HepG2 (cell line): ENCODE results near the gene SLCO3A1. TPM values are rescaled to one million over a fixed set of nuclear protein-coding genes. Genes with fewer than 3 reads are reported as not detected.

ENCODE experiments used
- ATAC-seq: fragments of 200-7000 bp; cut with Tn5 transposase; 3 replicates; pipeline ENCODE4 v1.9.1; 2020; ENCODE audit warnings: mild to moderate bottlenecking, moderate library complexity
- BruUV-seq: library from RNA; stranded (reverse); fragments of 400-500 nt; replicated peaks from 2 replicates; lab custom pipeline; 2021; lab: Mats Ljungman, UMichigan
- CTCF ChIA-PET: fragments of 300-600 bp; formaldehyde crosslinking; extraction: SDS; loops from one replicate; lab custom pipeline; 2021; ENCODE audit warnings: low total read pairs, inconsistent platforms, low intra/inter-chr PET ratio; lab: Yijun Ruan, JAX
- POLR2A ChIA-PET: fragments of 350-600 bp; sonication (Branson Sonifier 250); formaldehyde crosslinking; loops from one replicate; lab custom pipeline; 2020; ENCODE audit warnings: antibody characterized with exemption, inconsistent platforms; lab: Yijun Ruan, JAX
- DNase-seq: peaks from one replicate; pipeline ENCODE4 v3.0.0-alpha.2; 2015; ENCODE audit warnings: low spot score
- FAIRE-seq: peaks from 3 replicates; lab custom pipeline; 2011; peaks lifted over from hg19 to GRCh38; lab: Jason Lieb, UNC
- H2AFZ ChIP-seq: one replicate; pipeline ENCODE4 v1.6.1; 2011; ENCODE audit warnings: low read length, inconsistent platforms
- H3K27ac ChIP-seq: fragments of 300-600 bp; 3 replicates; pipeline ENCODE4 v1.8.0; 2011; ENCODE audit warnings: mixed run types, mild to moderate bottlenecking, mixed read lengths, low read length, inconsistent platforms; ENCODE audit not compliant: insufficient read depth; ENCODE audit errors: extremely low read length
- H3K27me3 ChIP-seq, 2 experiments: fragments of 200-600 bp in 1 of 2; 2 replicates in 1 of 2; 3 replicates in 1 of 2; pipeline versions ENCODE4 v1.6.0 to v1.8.0; 2011; ENCODE audit warnings: low read length in 2 of 2, mild to moderate bottlenecking in 2 of 2, moderate library complexity in 2 of 2, inconsistent platforms in 1 of 2; ENCODE audit not compliant: insufficient read depth in 2 of 2, control insufficient read depth in 1 of 2
- H3K36me3 ChIP-seq, 2 experiments: fragments of 200-600 bp in 1 of 2; replicated peaks in 1 of 2; 2 replicates in 1 of 2; 3 replicates in 1 of 2; pipeline versions ENCODE4 v1.5.1 to v1.8.0; 2011; ENCODE audit warnings: low read length in 2 of 2, inconsistent platforms in 1 of 2; ENCODE audit not compliant: insufficient read depth in 2 of 2, control insufficient read depth in 1 of 2
- H3K4me1 ChIP-seq: 2 replicates; pipeline ENCODE4 v1.5.1; 2012; ENCODE audit warnings: low read length, inconsistent platforms; ENCODE audit not compliant: insufficient read depth
- H3K4me2 ChIP-seq: 2 replicates; pipeline ENCODE4 v1.6.0; 2011; ENCODE audit warnings: low read depth, low read length, inconsistent platforms
- H3K4me3 ChIP-seq, 3 experiments: fragments of 200-600 bp in 1 of 3; sonication (generic), shearing (Covaris generic) in 1 of 3; replicated peaks in 1 of 3; 2 replicates each; pipeline ENCODE4 v1.5.1; 2011 to 2016; ENCODE audit warnings: low read length in 3 of 3, inconsistent platforms in 2 of 3, low read depth in 2 of 3, mild to moderate bottlenecking in 2 of 3, control low read depth in 1 of 3, mixed read lengths in 1 of 3; ENCODE audit not compliant: insufficient read depth in 1 of 3
- H3K79me2 ChIP-seq: one replicate; pipeline ENCODE4 v1.6.1; 2011; ENCODE audit warnings: low read length, inconsistent platforms; ENCODE audit not compliant: insufficient read depth
- H3K9ac ChIP-seq: 2 replicates; pipeline ENCODE4 v1.6.0; 2011; ENCODE audit warnings: mild to moderate bottlenecking, low read depth, low read length, inconsistent platforms; ENCODE audit not compliant: insufficient read depth
- H3K9me3 ChIP-seq: 2 replicates; pipeline ENCODE4 v1.5.1; 2012; ENCODE audit warnings: mild to moderate bottlenecking, low read length
- H4K20me1 ChIP-seq: 2 replicates; pipeline ENCODE4 v1.6.0; 2011; ENCODE audit warnings: inconsistent platforms, mild to moderate bottlenecking, low read length, moderate library complexity; ENCODE audit not compliant: insufficient read depth
- CCDC6 ChIP-seq: sonication (generic); formaldehyde crosslinking; IDR thresholded peaks from 2 replicates; pipeline ENCODE4 v1.8.1; 2022; ENCODE audit warnings: mild to moderate bottlenecking, missing genetic modification reagents, moderate library complexity
- HNRNPH1 ChIP-seq: fragments of 200-400 bp; formaldehyde crosslinking; optimal IDR thresholded peaks from 2 replicates; pipeline ENCODE3; 2017; ENCODE audit warnings: mild to moderate bottlenecking, low read depth, low read length
- HNRNPLL ChIP-seq: fragments of 200-400 bp; formaldehyde crosslinking; IDR thresholded peaks from 2 replicates; pipeline ENCODE4 v1.6.1; 2017; ENCODE audit warnings: mild to moderate bottlenecking, low read depth, low read length; ENCODE audit not compliant: poor library complexity, severe bottlenecking
- HNRNPUL1 ChIP-seq: fragments of 200-400 bp; formaldehyde crosslinking; IDR thresholded peaks from 2 replicates; pipeline ENCODE4 v1.6.1; 2017; ENCODE audit warnings: low read depth, mild to moderate bottlenecking, low read length, moderate library complexity
- JUN ChIP-seq: sonication (generic); formaldehyde crosslinking; IDR thresholded peaks from 2 replicates; pipeline ENCODE4 v1.4.0; 2020; ENCODE audit warnings: mild to moderate bottlenecking, missing genetic modification reagents
- KDM5A ChIP-seq: fragments of 200-600 bp; sonication (generic); IDR thresholded peaks from 2 replicates; pipeline ENCODE4 v1.7.0; 2018; ENCODE audit warnings: antibody characterized with exemption, mild to moderate bottlenecking, low read length, borderline replicate concordance
- KLF11 ChIP-seq: IDR thresholded peaks from 2 replicates; pipeline ENCODE4 v1.6.1; 2016; ENCODE audit warnings: missing compliant biosample characterization
- MLLT10 ChIP-seq: sonication (generic); formaldehyde crosslinking; IDR thresholded peaks from 2 replicates; pipeline ENCODE4 v1.4.0; 2020; ENCODE audit warnings: missing genetic modification reagents
- NFIC ChIP-seq: IDR thresholded peaks from 2 replicates; pipeline ENCODE4 v1.6.1; 2012; ENCODE audit warnings: mild to moderate bottlenecking, low read length, inconsistent platforms
- PAX8 ChIP-seq: sonication (generic); formaldehyde crosslinking; IDR thresholded peaks from 2 replicates; pipeline ENCODE4 v1.8.0; 2022; ENCODE audit warnings: mild to moderate bottlenecking, missing genetic modification reagents, borderline replicate concordance
- PRPF4 ChIP-seq: fragments of 200-400 bp; formaldehyde crosslinking; IDR thresholded peaks from 2 replicates; pipeline ENCODE4 v1.6.1; 2016; ENCODE audit warnings: low read length, low read depth; ENCODE audit not compliant: poor library complexity, severe bottlenecking
- RBM22 ChIP-seq: fragments of 200-400 bp; formaldehyde crosslinking; optimal IDR thresholded peaks from 2 replicates; pipeline ENCODE3; 2017; ENCODE audit warnings: mild to moderate bottlenecking, low read length, moderate library complexity
- RXRB ChIP-seq: IDR thresholded peaks from 2 replicates; pipeline ENCODE4 v1.6.1; 2016; ENCODE audit warnings: borderline replicate concordance, missing genetic modification reagents, missing compliant biosample characterization
- SMAD9 ChIP-seq: sonication (generic); formaldehyde crosslinking; IDR thresholded peaks from 2 replicates; pipeline ENCODE4 v1.5.1; 2020; ENCODE audit warnings: mild to moderate bottlenecking, missing genetic modification reagents
- SNAI1 ChIP-seq: sonication (generic); formaldehyde crosslinking; IDR thresholded peaks from 2 replicates; pipeline ENCODE4 v1.5.0; 2020; ENCODE audit warnings: mild to moderate bottlenecking, missing genetic modification reagents, borderline replicate concordance
- TEAD3 ChIP-seq: optimal IDR thresholded peaks from 2 replicates; pipeline ENCODE3; 2016; ENCODE audit warnings: borderline replicate concordance
- ZNF136 ChIP-seq: sonication (generic); formaldehyde crosslinking; IDR thresholded peaks from 2 replicates; pipeline ENCODE4 v1.8.1; 2022; ENCODE audit warnings: low read depth, mild to moderate bottlenecking, moderate library complexity, missing genetic modification reagents
- ZNF20 ChIP-seq: sonication (generic); formaldehyde crosslinking; IDR thresholded peaks from 2 replicates; pipeline ENCODE4 v1.4.0; 2020; ENCODE audit warnings: mild to moderate bottlenecking, moderate library complexity, missing genetic modification reagents
- ZNF276 ChIP-seq: sonication (generic); formaldehyde crosslinking; IDR thresholded peaks from 2 replicates; pipeline ENCODE4 v1.4.0; 2020; ENCODE audit warnings: mild to moderate bottlenecking, low read depth, missing genetic modification reagents
- ZNF441 ChIP-seq: sonication (generic); formaldehyde crosslinking; IDR thresholded peaks from 2 replicates; pipeline ENCODE4 v1.7.0; 2021; ENCODE audit warnings: missing genetic modification reagents, borderline replicate concordance
- ZNF761 ChIP-seq: sonication (generic); formaldehyde crosslinking; conservative IDR thresholded peaks from 2 replicates; pipeline ENCODE4 v1.4.0; 2020; ENCODE audit warnings: mild to moderate bottlenecking, missing genetic modification reagents
- ZSCAN30 ChIP-seq: sonication (generic); formaldehyde crosslinking; IDR thresholded peaks from 2 replicates; pipeline ENCODE4 v1.5.0; 2020; ENCODE audit warnings: mild to moderate bottlenecking, missing genetic modification reagents
- WGBS: methylation state at CpG from one replicate; pipeline ENCODE4 v1.1.6; 2017; ENCODE audit warnings: low lambda C conversion rate; 5-methylcytosine and 5-hydroxymethylcytosine counted together
- in situ Hi-C: cut with HindIII; loops from 2 replicates; pipeline ENCODE4 v1.10.0; 2017; ENCODE audit warnings: low pct_unique_long_range_greater_than_20kb; ENCODE audit not compliant: extremely low pct_ligation_motif_present
- intact Hi-C: fragments of 100-400 bp; cut with micrococcal nuclease; formaldehyde crosslinking; loops from one replicate; pipeline ENCODE4 v1.10.0; 2022; ENCODE audit not compliant: unreplicated experiment
- polyA plus RNA-seq, 8 experiments: library from polyadenylated mRNA; depleted of rRNA in 3 of 8; stranded (reverse) in 7 of 8; unstranded in 1 of 8; fragments of >200 nt; fragmentation: Illumina TruSeq in 4 of 8; extraction: Trizol in 4 of 8; gene quantifications; 2 replicates each; pipeline versions ENCODE4 v1.2.1 to v1.2.3, GENCODE V29; 2011 to 2016; ENCODE audit warnings: low read depth in 4 of 8, missing spikeins in 1 of 8, mixed read lengths in 1 of 8; ENCODE audit not compliant: insufficient read depth in 1 of 8
- total RNA-seq, 5 experiments: library from RNA; depleted of rRNA; stranded (reverse); fragments of >200 nt; fragmentation: Illumina TruSeq; extraction: Trizol; gene quantifications; 2 replicates each; pipeline ENCODE4 v1.2.3, GENCODE V29; 2016; ENCODE audit warnings: low read depth in 1 of 5
- TF ChIP-seq, protein P1 (sequence below): fragments of 450-650 bp; IDR thresholded peaks from 2 replicates; pipeline ENCODE4 v1.6.1; 2017

SLCO3A1 gene
- total and polyA plus RNA-seq, 2 of the 13 experiments (the other 11 are each of a cell fraction or from before 2014, with no cell fraction given): 0.02 TPM; not detected in 1

GRCh38 chr15:91966194-91966552, 112.7 kb downstream of the SLCO3A1 start (continued):
- TF ChIP-seq PRPF4: no peak
- TF ChIP-seq ZNF441 (CRISPR knock-in tag): no peak
- no peak for TF ChIP-seq ZSCAN30 (CRISPR knock-in tag)
- no peak for TF ChIP-seq MLLT10 (CRISPR knock-in tag)
- TF ChIP-seq, protein P1, sequence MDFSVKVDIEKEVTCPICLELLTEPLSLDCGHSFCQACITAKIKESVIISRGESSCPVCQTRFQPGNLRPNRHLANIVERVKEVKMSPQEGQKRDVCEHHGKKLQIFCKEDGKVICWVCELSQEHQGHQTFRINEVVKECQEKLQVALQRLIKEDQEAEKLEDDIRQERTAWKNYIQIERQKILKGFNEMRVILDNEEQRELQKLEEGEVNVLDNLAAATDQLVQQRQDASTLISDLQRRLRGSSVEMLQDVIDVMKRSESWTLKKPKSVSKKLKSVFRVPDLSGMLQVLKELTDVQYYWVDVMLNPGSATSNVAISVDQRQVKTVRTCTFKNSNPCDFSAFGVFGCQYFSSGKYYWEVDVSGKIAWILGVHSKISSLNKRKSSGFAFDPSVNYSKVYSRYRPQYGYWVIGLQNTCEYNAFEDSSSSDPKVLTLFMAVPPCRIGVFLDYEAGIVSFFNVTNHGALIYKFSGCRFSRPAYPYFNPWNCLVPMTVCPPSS: no peak
- no peak for TF ChIP-seq ZNF761

DNA sequence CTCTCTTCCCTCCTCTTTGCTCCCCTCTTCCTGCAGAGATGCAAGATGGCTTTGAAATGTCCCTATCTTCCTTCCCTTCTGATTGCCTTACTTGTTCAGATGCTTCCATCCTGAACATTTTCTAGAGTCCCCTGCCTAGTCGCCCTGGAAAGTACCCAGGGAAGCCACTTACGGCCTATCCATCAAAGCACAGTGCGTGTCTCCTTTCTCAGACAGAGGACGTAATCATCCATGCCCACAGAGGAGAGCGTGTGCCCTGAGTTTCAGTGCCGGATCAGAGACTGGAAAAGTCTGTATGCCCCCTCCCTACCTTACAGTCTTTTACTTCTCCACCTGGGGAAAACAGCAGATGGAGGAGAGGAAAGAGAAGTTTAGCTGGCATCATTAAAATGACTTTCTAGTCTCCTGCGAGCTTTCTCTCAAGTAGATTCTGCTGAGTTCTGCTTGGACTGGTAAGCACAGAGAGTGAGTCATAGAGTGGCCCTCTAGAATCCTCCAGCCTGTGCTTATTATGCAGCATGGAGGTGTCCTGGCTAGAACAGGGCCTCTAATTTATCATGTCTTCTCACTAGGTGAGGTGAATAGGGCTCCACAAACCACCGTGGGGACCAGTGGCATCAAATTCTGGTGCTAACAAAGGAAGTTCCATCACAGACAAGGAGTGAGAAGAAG, 114.6 kb downstream of the SLCO3A1 start:
- DNase-seq: no peak
- no peak overlapping the region for H3K4me3 ChIP-seq
- BruUV-seq: no TSS peak
- POLR2A ChIA-PET: no interaction called here
- CTCF ChIA-PET: no interaction called here
- H3K79me2 ChIP-seq: no peaks in the 10 kb centered on the region
- no peak overlapping the region for H3K9ac ChIP-seq
- H4K20me1 ChIP-seq: no peaks in the 10 kb centered on the region
- in situ Hi-C loops: no loop called here
- 29% methylated on average over 8 of the region's 8 CpGs for WGBS
- H3K4me2 ChIP-seq: no peak overlapping the region
- peaks cover 0 to 2% of the 10 kb centered on the region in 2 experiments; a peak in 3 of 5 replicates for H3K27me3 ChIP-seq
- no peak overlapping the region for H2AFZ ChIP-seq
- H3K9me3 ChIP-seq: no peaks in the 10 kb centered on the region; the same call in none of the 2 replicates
- H3K4me1 ChIP-seq: no peaks in the 10 kb centered on the region
- no peak for FAIRE-seq
- H3K36me3 ChIP-seq: no peaks in the 10 kb centered on the region
- no peak for ATAC-seq
- intact Hi-C loops: no loop called here
- H3K27ac ChIP-seq: no peak overlapping the region
- TF ChIP-seq KDM5A (no peak), RXRB (CRISPR knock-in tag) (no peak), CCDC6 (CRISPR knock-in tag) (no peak), KLF11 (CRISPR knock-in tag) (no peak), SNAI1 (CRISPR knock-in tag) (no peak), NFIC (no peak), HNRNPUL1 (no peak), HNRNPH1 (no peak), RBM22 (no peak), ZNF136 (CRISPR knock-in tag) (no peak), ZNF276 (CRISPR knock-in tag) (no peak), TEAD3 (CRISPR knock-in tag) (no peak), PAX8 (CRISPR knock-in tag) (no peak), HNRNPLL (no peak), SMAD9 (CRISPR knock-in tag) (no peak), JUN (CRISPR knock-in tag) (no peak), ZNF20 (CRISPR knock-in tag) (no peak)
